ENCODE measurements around the gene FGGY.

DNA sequence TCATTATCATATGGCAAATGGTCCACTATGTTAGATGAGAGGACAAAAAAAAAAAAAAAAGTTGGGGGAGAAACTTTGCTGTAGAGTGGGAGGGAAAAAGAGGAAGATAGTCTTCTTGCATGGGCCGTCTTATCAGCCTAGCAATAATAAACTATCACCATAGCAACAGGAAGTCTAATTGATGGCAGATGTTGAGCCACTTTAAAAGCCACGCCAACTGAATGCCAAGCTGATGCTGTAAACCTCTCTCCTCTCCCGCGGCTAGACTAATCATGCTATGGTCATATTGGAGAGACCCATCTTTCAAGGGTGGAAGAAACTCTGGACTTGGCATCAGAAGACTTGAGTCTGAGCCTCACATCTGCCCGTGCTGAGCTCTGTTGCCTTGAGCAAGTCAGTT is 395.7 kb downstream of the FGGY start:
- TF ChIP-seq, protein P1, sequence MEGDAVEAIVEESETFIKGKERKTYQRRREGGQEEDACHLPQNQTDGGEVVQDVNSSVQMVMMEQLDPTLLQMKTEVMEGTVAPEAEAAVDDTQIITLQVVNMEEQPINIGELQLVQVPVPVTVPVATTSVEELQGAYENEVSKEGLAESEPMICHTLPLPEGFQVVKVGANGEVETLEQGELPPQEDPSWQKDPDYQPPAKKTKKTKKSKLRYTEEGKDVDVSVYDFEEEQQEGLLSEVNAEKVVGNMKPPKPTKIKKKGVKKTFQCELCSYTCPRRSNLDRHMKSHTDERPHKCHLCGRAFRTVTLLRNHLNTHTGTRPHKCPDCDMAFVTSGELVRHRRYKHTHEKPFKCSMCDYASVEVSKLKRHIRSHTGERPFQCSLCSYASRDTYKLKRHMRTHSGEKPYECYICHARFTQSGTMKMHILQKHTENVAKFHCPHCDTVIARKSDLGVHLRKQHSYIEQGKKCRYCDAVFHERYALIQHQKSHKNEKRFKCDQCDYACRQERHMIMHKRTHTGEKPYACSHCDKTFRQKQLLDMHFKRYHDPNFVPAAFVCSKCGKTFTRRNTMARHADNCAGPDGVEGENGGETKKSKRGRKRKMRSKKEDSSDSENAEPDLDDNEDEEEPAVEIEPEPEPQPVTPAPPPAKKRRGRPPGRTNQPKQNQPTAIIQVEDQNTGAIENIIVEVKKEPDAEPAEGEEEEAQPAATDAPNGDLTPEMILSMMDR (conservative IDR thresholded peaks at IDR 0.05) = no peak
- TF ChIP-seq EZH2 (IDR thresholded peaks at IDR 0.05; ENCODE audit: low read depth) = no peak
